Measurements from ENCODE around the gene UQCC5. TPM values are rescaled to one million over a fixed set of nuclear protein-coding genes. Genes with fewer than 3 reads are reported as not detected.
A peak's percentile ranks its signal among the peaks of the same experiment; 100 is the strongest.

Gene UQCC5
- total RNA-seq: 65.8 TPM
- long read RNA-seq, transcript SMIM4-201 (2 exons, 274 nt): major isoform, 64 of 128 reads
- long read RNA-seq, transcript SMIM4-203 (2 exons, 1,770 nt): minor isoform, 60 of 128 reads
- long read RNA-seq, partial matches to known transcripts: 0 of 128 reads
- long read RNA-seq, other reads (novel, unspliced or antisense): 4 of 128 reads

GRCh38 chr3:52536369-52537164 lies at the start of gene UQCC5:
Gene UQCC5, plus strand, starts transcription at chr3:52536605. Its CDS starts 151 bp downstream, at chr3:52536756.
- peak within 1 kb of the TSS; percentile 97 for H3K27ac ChIP-seq (replicated peaks)
- H3K9me3 ChIP-seq (replicated peaks): no peaks in the 10 kb centered on the region
- H3K4me3 ChIP-seq: peak within 1 kb of the TSS; percentile 79
- H3K36me3 ChIP-seq: peaks cover 10% of the 10 kb centered on the region
- DNase-seq: peak; percentile 98
- TF ChIP-seq, protein P1, sequence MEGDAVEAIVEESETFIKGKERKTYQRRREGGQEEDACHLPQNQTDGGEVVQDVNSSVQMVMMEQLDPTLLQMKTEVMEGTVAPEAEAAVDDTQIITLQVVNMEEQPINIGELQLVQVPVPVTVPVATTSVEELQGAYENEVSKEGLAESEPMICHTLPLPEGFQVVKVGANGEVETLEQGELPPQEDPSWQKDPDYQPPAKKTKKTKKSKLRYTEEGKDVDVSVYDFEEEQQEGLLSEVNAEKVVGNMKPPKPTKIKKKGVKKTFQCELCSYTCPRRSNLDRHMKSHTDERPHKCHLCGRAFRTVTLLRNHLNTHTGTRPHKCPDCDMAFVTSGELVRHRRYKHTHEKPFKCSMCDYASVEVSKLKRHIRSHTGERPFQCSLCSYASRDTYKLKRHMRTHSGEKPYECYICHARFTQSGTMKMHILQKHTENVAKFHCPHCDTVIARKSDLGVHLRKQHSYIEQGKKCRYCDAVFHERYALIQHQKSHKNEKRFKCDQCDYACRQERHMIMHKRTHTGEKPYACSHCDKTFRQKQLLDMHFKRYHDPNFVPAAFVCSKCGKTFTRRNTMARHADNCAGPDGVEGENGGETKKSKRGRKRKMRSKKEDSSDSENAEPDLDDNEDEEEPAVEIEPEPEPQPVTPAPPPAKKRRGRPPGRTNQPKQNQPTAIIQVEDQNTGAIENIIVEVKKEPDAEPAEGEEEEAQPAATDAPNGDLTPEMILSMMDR (IDR thresholded peaks at IDR 0.05; ENCODE audit: borderline replicate concordance): no peak
- peaks cover 87% of the 10 kb centered on the region for H3K4me1 ChIP-seq
- no peaks in the 10 kb centered on the region for H3K27me3 ChIP-seq (ENCODE audit: low read depth)
- intact Hi-C loops (cut with micrococcal nuclease): no loop called here

GRCh38 chr3:52487050-52487787 lies 49.2 kb upstream of the UQCC5 start:
- no peak for DNase-seq
- Histone ChIP-seq H3K4me3 (no peak overlapping the region), H3K9me3 (replicated peaks) (no peaks in the 10 kb centered on the region), H3K27me3 (ENCODE audit: low read depth) (no peaks in the 10 kb centered on the region), H3K27ac (replicated peaks) (no peak overlapping the region), H3K4me1 (peaks cover 73% of the 10 kb centered on the region), H3K36me3 (peaks cover 76% of the 10 kb centered on the region)
- intact Hi-C loops (cut with micrococcal nuclease): no loop called here
- TF ChIP-seq, protein P1 (IDR thresholded peaks at IDR 0.05; ENCODE audit: borderline replicate concordance): no peak

DNA sequence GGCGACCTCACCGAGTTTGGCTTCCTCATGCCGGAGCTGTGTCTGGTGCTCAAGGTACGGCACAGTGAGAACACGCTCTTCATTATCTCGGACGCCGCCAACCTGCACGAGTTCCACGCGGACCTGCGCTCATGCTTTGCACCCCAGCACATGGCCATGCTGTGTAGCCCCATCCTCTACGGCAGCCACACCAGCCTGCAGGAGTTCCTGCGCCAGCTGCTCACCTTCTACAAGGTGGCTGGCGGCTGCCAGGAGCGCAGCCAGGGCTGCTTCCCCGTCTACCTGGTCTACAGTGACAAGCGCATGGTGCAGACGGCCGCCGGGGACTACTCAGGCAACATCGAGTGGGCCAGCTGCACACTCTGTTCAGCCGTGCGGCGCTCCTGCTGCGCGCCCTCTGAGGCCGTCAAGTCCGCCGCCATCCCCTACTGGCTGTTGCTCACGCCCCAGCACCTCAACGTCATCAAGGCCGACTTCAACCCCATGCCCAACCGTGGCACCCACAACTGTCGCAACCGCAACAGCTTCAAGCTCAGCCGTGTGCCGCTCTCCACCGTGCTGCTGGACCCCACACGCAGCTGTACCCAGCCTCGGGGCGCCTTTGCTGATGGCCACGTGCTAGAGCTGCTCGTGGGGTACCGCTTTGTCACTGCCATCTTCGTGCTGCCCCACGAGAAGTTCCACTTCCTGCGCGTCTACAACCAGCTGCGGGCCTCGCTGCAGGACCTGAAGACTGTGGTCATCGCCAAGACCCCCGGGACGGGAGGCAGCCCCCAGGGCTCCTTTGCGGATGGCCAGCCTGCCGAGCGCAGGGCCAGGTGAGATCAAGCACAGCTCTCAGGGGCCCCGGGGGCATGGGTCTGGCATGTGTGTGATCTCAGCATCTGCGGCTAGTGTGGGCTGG lies 48.4 kb upstream of the UQCC5 start:
- TF ChIP-seq, protein P1 (IDR thresholded peaks at IDR 0.05; ENCODE audit: borderline replicate concordance): no peak

DNA sequence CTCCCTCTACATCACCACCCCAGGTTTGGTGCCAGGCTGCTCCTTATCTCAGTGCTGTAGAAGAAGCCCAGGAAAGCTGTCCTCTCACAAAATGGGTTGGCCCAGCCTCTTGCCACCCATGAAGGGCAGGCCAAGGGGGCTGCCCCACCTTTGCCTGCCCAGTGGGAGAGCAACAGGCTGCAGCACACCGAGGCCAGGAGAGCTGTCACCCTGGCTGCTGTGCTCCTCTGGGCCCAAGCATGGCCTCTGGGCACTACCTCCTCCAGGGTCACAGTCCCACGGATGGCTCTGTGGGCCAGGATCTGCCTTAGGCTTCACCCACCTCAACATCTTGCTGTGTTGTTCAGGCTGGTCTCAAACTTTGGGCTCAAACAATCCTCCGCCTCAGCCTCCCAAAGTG lies 47.7 kb upstream of the UQCC5 start:
- H3K27me3 ChIP-seq (ENCODE audit: low read depth): no peaks in the 10 kb centered on the region
- no peak for DNase-seq
- peaks cover 76% of the 10 kb centered on the region for H3K4me1 ChIP-seq
- H3K4me3 ChIP-seq: no peak overlapping the region
- intact Hi-C loops (cut with micrococcal nuclease): no loop called here
- H3K36me3 ChIP-seq: peaks cover 83% of the 10 kb centered on the region
- no peaks in the 10 kb centered on the region for H3K9me3 ChIP-seq (replicated peaks)
- TF ChIP-seq, protein P1 (IDR thresholded peaks at IDR 0.05; ENCODE audit: borderline replicate concordance): no peak
- H3K27ac ChIP-seq (replicated peaks): no peak overlapping the region

More for the DNA sequence above, 48.4 kb upstream of the UQCC5 start:
- peaks cover 77% of the 10 kb centered on the region for H3K36me3 ChIP-seq
- H3K27ac ChIP-seq (replicated peaks): no peak overlapping the region
- H3K4me1 ChIP-seq: peaks cover 76% of the 10 kb centered on the region
- H3K9me3 ChIP-seq (replicated peaks): no peaks in the 10 kb centered on the region
- intact Hi-C loops (cut with micrococcal nuclease): no loop called here
- H3K4me3 ChIP-seq: no peak overlapping the region
- no peaks in the 10 kb centered on the region for H3K27me3 ChIP-seq (ENCODE audit: low read depth)
- DNase-seq: no peak

DNA sequence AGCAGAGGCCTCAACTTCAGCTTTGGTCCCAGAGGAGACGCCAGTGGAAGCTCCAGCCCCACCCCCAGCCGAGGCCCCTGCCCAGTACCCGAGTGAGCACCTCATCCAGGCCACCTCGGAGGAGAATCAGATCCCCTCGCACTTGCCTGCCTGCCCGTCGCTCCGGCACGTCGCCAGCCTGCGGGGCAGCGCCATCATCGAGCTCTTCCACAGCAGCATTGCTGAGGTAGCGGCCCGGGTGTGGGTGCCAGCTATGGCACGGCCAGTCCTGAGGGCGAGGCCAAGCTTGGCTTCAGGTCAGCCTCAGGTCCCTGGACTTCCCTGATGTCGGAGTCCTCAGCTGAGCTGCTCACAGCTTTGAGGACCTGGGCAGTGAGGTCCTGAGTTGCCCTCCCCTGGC lies 47.0 kb upstream of the UQCC5 start:
- Histone ChIP-seq H3K4me1 (peaks cover 76% of the 10 kb centered on the region), H3K36me3 (peaks cover 83% of the 10 kb centered on the region), H3K9me3 (replicated peaks) (no peaks in the 10 kb centered on the region), H3K4me3 (no peak overlapping the region), H3K27me3 (ENCODE audit: low read depth) (no peaks in the 10 kb centered on the region), H3K27ac (replicated peaks) (peak overlapping the region; percentile 82)
- DNase-seq: no peak
- TF ChIP-seq, protein P1 (IDR thresholded peaks at IDR 0.05; ENCODE audit: borderline replicate concordance): no peak
- intact Hi-C loops (cut with micrococcal nuclease): no loop called here

All from left ventricle myocardium inferior (tissue), 1 donor.